ENCODE data around the gene NRSN2. TPM values are rescaled to one million over a fixed set of nuclear protein-coding genes. Genes with fewer than 3 reads are reported as not detected.

Gene NRSN2
- polyA plus RNA-seq, 1 of the 3 experiments (the other 2 are of a cell fraction): 146 TPM

GRCh38 chr20:378961-379336, 32.0 kb downstream of the NRSN2 start:
- Histone ChIP-seq H3K4me3 (ENCODE audit: low read depth in 2 of 2, low read length in 1 of 2) (no peak overlapping the region), H2AFZ (ENCODE audit: low read depth) (no peak overlapping the region), H3K9me2 (no peaks in the 10 kb centered on the region), H3K9me3 (no peaks in the 10 kb centered on the region), H3K27ac (ENCODE audit: low read depth in 2 of 2, low read length in 1 of 2) (no peak overlapping the region), H3K36me3 (replicated peaks in 1 of 2; ENCODE audit: control insufficient read depth in 1 of 2, insufficient read depth in 2 of 2, low read length in 1 of 2) (peaks cover 0 to under 1% of the 10 kb centered on the region in 2 experiments), H3F3A (replicated peaks; ENCODE audit: insufficient read depth) (no peaks in the 10 kb centered on the region), H3K4me2 (no peak overlapping the region), H3K9ac (no peak overlapping the region), H3K27me3 (ENCODE audit: insufficient read depth) (no peaks in the 10 kb centered on the region), H3K4me1 (ENCODE audit: control insufficient read depth in 1 of 2, insufficient read depth in 2 of 2, low read depth in 1 of 2, low read length in 1 of 2) (peaks cover 0 to 7% of the 10 kb centered on the region in 2 experiments; a peak in 1 of 4 replicates), H4K20me1 (ENCODE audit: insufficient read depth) (peaks cover 18% of the 10 kb centered on the region), H3K79me2 (ENCODE audit: insufficient read depth) (peaks cover 6% of the 10 kb centered on the region)
- ChIA-PET CTCF (interaction anchor here (2.2 kb wide), 1 partner anchor 25 kb away, joined by 12 read pairs; no protein-coding TSS in a partner anchor), POLR2A (interaction anchor here (3.1 kb wide), 1 partner anchor 28 kb away, joined by 15 read pairs; no protein-coding TSS in a partner anchor)
- no peak for DNase-seq
- WGBS (ENCODE audit: low lambda C conversion rate): 91% methylated on average over 5 of the region's 5 CpGs
- TF ChIP-seq NFIC (IDR thresholded peaks at IDR 0.05; ENCODE audit: borderline replicate concordance) (no peak), USF2 (IDR thresholded peaks at IDR 0.05; ENCODE audit: borderline replicate concordance, low read depth, low read length) (no peak), CHD2 (IDR thresholded peaks at IDR 0.05; ENCODE audit: low read length, partially characterized antibody) (no peak), TAF1 (IDR thresholded peaks at IDR 0.05; ENCODE audit: borderline replicate concordance, low read depth, low read length) (no peak), NRF1 (IDR thresholded peaks at IDR 0.05; ENCODE audit: low read depth, low read length) (no peak), SIN3A (IDR thresholded peaks at IDR 0.05; ENCODE audit: borderline replicate concordance, low read depth, low read length) (no peak), FOXJ3 (CRISPR knock-in tag; IDR thresholded peaks at IDR 0.05) (no peak), EZH2phosphoT487 (IDR thresholded peaks at IDR 0.05; ENCODE audit: borderline replicate concordance, low read depth) (no peak), GATA2 (CRISPR knock-in tag; IDR thresholded peaks at IDR 0.05) (no peak), FOXM1 (IDR thresholded peaks at IDR 0.05; ENCODE audit: low read depth) (no peak)
- TF ChIP-seq, protein P1, sequence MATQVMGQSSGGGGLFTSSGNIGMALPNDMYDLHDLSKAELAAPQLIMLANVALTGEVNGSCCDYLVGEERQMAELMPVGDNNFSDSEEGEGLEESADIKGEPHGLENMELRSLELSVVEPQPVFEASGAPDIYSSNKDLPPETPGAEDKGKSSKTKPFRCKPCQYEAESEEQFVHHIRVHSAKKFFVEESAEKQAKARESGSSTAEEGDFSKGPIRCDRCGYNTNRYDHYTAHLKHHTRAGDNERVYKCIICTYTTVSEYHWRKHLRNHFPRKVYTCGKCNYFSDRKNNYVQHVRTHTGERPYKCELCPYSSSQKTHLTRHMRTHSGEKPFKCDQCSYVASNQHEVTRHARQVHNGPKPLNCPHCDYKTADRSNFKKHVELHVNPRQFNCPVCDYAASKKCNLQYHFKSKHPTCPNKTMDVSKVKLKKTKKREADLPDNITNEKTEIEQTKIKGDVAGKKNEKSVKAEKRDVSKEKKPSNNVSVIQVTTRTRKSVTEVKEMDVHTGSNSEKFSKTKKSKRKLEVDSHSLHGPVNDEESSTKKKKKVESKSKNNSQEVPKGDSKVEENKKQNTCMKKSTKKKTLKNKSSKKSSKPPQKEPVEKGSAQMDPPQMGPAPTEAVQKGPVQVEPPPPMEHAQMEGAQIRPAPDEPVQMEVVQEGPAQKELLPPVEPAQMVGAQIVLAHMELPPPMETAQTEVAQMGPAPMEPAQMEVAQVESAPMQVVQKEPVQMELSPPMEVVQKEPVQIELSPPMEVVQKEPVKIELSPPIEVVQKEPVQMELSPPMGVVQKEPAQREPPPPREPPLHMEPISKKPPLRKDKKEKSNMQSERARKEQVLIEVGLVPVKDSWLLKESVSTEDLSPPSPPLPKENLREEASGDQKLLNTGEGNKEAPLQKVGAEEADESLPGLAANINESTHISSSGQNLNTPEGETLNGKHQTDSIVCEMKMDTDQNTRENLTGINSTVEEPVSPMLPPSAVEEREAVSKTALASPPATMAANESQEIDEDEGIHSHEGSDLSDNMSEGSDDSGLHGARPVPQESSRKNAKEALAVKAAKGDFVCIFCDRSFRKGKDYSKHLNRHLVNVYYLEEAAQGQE (IDR thresholded peaks at IDR 0.05; ENCODE audit: low read depth, low read length): no peak
- TF ChIP-seq, protein P2, sequence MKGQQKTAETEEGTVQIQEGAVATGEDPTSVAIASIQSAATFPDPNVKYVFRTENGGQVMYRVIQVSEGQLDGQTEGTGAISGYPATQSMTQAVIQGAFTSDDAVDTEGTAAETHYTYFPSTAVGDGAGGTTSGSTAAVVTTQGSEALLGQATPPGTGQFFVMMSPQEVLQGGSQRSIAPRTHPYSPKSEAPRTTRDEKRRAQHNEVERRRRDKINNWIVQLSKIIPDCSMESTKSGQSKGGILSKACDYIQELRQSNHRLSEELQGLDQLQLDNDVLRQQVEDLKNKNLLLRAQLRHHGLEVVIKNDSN (IDR thresholded peaks at IDR 0.05; ENCODE audit: borderline replicate concordance, low read depth): no peak
- TF ChIP-seq, protein P3, sequence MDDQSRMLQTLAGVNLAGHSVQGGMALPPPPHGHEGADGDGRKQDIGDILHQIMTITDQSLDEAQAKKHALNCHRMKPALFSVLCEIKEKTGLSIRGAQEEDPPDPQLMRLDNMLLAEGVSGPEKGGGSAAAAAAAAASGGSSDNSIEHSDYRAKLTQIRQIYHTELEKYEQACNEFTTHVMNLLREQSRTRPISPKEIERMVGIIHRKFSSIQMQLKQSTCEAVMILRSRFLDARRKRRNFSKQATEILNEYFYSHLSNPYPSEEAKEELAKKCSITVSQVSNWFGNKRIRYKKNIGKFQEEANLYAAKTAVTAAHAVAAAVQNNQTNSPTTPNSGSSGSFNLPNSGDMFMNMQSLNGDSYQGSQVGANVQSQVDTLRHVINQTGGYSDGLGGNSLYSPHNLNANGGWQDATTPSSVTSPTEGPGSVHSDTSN (IDR thresholded peaks at IDR 0.05): no peak
